OCI-LY3 (cell line): ENCODE results near the gene DNASE1L1.

Experiments
- H2AFZ ChIP-seq: fragments of 200-600, 300-600 bp; shearing (Covaris generic); 2 replicates; pipeline ENCODE4 v1.6.0; 2014; ENCODE audit warnings: antibody characterized with exemption, low read depth, low read length
- H3K27ac ChIP-seq: fragments of 200-600, 300-600 bp; sonication (generic); 2 replicates; pipeline ENCODE4 v1.5.1; 2014; ENCODE audit warnings: mild to moderate bottlenecking, low read length, moderate library complexity, mixed read lengths
- H3K27me3 ChIP-seq: fragments of 200-600, 300-600 bp; sonication (generic); 2 replicates; pipeline ENCODE4 v1.6.1; 2014; ENCODE audit warnings: low read depth, low read length, mixed read lengths
- H3K36me3 ChIP-seq: fragments of 200-600, 300-600 bp; sonication (generic); replicated peaks from 2 replicates; pipeline ENCODE3; 2014; ENCODE audit warnings: low read depth, low read length, mixed read lengths
- H3K4me1 ChIP-seq: fragments of 300-600, 200-600 bp; sonication (generic); 2 replicates; pipeline ENCODE4 v1.6.1; 2014; ENCODE audit warnings: low read length, mixed read lengths
- H3K4me2 ChIP-seq: fragments of 200-600, 300-600 bp; sonication (generic); 2 replicates; pipeline ENCODE4 v1.6.1; 2014; ENCODE audit warnings: low read length, mixed read lengths
- H3K4me3 ChIP-seq: fragments of 300-600, 200-600 bp; sonication (generic); 2 replicates; pipeline ENCODE4 v1.5.1; 2014; ENCODE audit warnings: antibody characterized with exemption, mild to moderate bottlenecking, low read length, moderate library complexity
- H3K79me2 ChIP-seq: fragments of 300-600, 200-600 bp; shearing (Covaris generic); 2 replicates; pipeline ENCODE4 v1.6.1; 2014; ENCODE audit warnings: mild to moderate bottlenecking, low read length, mixed read lengths
- H3K9ac ChIP-seq: fragments of 300-600, 200-600 bp; shearing (Covaris generic); 2 replicates; pipeline ENCODE4 v1.6.0; 2014; ENCODE audit warnings: mild to moderate bottlenecking, low read length, moderate library complexity
- H3K9me3 ChIP-seq: fragments of 200-600, 300-600 bp; shearing (Covaris generic); 2 replicates; pipeline ENCODE4 v1.6.1; 2014; ENCODE audit warnings: low read length, mixed read lengths; ENCODE audit not compliant: insufficient read depth
- H4K20me1 ChIP-seq: fragments of 200-600, 300-600 bp; sonication (generic); 2 replicates; pipeline ENCODE4 v1.6.1; 2016; ENCODE audit warnings: low read length, mixed read lengths; ENCODE audit not compliant: insufficient read depth
- EZH2phosphoT487 ChIP-seq: fragments of 200-600 bp; shearing (Covaris generic); IDR thresholded peaks from 2 replicates; pipeline ENCODE4 v1.6.1; 2018; ENCODE audit warnings: antibody characterized with exemption, mixed run types, low read depth
- TF ChIP-seq, protein P1 (sequence below): fragments of 200-600, 300-600 bp; sonication (generic); IDR thresholded peaks from 2 replicates; pipeline ENCODE4 v1.5.1; 2014; ENCODE audit warnings: antibody characterized with exemption, low read length, low read depth

Gene DNASE1L1

DNA sequence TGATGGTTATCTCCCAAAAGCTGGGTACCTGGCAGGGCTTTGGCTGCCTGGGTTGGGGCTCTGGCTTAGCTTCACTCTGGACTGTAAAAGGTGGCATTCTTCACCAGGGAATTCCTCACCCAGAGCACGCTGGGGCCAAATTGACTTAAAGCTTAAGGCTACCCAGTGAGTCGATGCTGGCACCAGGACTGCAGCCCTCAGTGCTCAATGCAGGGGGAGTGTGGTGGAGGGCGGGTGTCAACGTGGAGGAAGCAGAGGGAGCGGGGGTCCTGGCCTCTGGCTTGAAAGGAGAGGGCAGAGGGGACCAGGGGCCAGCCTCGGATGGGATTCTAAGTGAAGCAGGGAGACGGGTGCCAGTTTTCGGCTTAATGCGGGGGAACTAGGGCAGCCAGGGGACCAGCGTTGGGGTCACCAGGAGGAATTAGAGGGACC lies 34.4 kb upstream of the DNASE1L1 start:
- H3K4me2 ChIP-seq, result peak overlapping the region; percentile 89
- H3K4me3 ChIP-seq, result peak overlapping the region; percentile 87
- peaks cover 19% of the 10 kb centered on the region for H3K79me2 ChIP-seq
- no peaks in the 10 kb centered on the region for H3K27me3 ChIP-seq
- TF ChIP-seq EZH2phosphoT487, result no peak
- TF ChIP-seq, protein P1, sequence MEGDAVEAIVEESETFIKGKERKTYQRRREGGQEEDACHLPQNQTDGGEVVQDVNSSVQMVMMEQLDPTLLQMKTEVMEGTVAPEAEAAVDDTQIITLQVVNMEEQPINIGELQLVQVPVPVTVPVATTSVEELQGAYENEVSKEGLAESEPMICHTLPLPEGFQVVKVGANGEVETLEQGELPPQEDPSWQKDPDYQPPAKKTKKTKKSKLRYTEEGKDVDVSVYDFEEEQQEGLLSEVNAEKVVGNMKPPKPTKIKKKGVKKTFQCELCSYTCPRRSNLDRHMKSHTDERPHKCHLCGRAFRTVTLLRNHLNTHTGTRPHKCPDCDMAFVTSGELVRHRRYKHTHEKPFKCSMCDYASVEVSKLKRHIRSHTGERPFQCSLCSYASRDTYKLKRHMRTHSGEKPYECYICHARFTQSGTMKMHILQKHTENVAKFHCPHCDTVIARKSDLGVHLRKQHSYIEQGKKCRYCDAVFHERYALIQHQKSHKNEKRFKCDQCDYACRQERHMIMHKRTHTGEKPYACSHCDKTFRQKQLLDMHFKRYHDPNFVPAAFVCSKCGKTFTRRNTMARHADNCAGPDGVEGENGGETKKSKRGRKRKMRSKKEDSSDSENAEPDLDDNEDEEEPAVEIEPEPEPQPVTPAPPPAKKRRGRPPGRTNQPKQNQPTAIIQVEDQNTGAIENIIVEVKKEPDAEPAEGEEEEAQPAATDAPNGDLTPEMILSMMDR, result no peak
- peaks cover 9% of the 10 kb centered on the region; the same call in 1 of the 2 replicates for H3K4me1 ChIP-seq
- peaks cover 5% of the 10 kb centered on the region for H3K36me3 ChIP-seq
- no peaks in the 10 kb centered on the region for H3K9me3 ChIP-seq
- no peak overlapping the region for H2AFZ ChIP-seq
- H3K27ac ChIP-seq, result peak overlapping the region; percentile 19; the same call in 1 of the 2 replicates
- peak overlapping the region; percentile 64 for H3K9ac ChIP-seq
- H4K20me1 ChIP-seq, result no peaks in the 10 kb centered on the region

DNA sequence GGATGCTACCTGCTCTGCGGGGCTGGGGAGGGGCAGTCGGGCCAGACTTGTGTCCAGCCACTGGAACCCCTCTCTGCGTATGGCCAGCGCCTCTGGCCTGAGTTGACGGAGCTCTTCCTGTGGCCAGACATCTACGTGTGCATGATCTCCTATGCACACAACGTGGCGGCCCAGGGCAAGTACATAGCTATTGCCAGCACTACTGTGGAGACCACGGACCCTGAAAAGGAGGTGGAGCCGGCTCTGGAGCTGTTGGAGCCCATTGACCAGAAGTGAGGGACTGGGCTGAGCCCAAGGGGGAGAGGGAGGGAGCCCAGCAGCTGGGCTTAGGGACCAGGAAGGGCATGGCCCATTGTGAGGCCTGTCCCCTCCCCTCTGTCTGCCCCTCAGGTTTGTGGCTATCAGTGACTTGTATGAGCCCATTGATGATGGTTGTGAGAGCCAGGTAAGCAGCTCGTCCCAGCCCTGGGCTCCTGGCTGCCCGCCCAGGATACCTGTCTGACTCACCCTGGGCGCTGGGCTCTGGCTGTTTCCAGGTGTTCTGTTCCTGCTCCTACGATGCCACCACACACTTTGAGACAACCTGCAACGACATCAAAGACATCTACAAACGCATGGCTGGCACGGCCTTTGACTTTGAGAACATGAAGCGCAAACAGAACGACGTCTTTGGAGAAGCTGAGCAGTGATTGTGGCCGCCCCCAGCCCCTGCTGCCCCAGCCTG lies 33.1 kb upstream of the DNASE1L1 start:
- TF ChIP-seq EZH2phosphoT487, result no peak
- TF ChIP-seq, protein P1, result no peak
- no peak overlapping the region for H2AFZ ChIP-seq
- H4K20me1 ChIP-seq, result no peaks in the 10 kb centered on the region
- H3K79me2 ChIP-seq, result peaks cover 32% of the 10 kb centered on the region
- no peak overlapping the region for H3K4me3 ChIP-seq
- H3K9ac ChIP-seq, result no peak overlapping the region
- H3K27ac ChIP-seq, result no peak overlapping the region
- H3K4me1 ChIP-seq, result peaks cover 15% of the 10 kb centered on the region
- H3K27me3 ChIP-seq, result no peaks in the 10 kb centered on the region
- peaks cover 5% of the 10 kb centered on the region for H3K36me3 ChIP-seq
- no peak overlapping the region for H3K4me2 ChIP-seq
- H3K9me3 ChIP-seq, result no peaks in the 10 kb centered on the region

DNA sequence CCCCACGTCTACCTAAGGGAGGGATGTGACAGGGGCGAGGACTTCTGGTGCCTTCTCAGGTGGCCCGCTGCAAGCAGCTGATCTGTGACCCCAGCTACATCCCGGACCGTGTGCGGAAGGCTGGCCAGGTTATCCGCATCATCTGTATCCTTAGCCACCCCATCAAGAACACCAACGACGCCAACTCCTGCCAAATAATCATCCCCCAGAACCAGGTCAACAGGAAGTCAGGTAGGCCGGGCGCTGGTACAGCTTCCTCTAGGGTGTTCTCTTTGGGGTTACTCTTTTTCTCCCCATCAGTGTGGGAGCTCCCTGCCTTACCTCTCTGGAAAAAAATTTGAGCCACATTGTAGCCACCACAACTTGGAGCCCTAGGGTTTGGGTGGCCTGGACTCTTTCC lies 32.5 kb upstream of the DNASE1L1 start:
- Histone ChIP-seq H3K27ac (no peak overlapping the region), H3K9ac (no peak overlapping the region), H4K20me1 (no peaks in the 10 kb centered on the region), H3K36me3 (peaks cover 5% of the 10 kb centered on the region), H3K4me1 (peaks cover 15% of the 10 kb centered on the region), H2AFZ (no peak overlapping the region), H3K9me3 (no peaks in the 10 kb centered on the region), H3K4me2 (no peak overlapping the region), H3K79me2 (peaks cover 33% of the 10 kb centered on the region), H3K4me3 (no peak overlapping the region), H3K27me3 (no peaks in the 10 kb centered on the region)
- TF ChIP-seq, protein P1, result no peak
- no peak for TF ChIP-seq EZH2phosphoT487

DNA sequence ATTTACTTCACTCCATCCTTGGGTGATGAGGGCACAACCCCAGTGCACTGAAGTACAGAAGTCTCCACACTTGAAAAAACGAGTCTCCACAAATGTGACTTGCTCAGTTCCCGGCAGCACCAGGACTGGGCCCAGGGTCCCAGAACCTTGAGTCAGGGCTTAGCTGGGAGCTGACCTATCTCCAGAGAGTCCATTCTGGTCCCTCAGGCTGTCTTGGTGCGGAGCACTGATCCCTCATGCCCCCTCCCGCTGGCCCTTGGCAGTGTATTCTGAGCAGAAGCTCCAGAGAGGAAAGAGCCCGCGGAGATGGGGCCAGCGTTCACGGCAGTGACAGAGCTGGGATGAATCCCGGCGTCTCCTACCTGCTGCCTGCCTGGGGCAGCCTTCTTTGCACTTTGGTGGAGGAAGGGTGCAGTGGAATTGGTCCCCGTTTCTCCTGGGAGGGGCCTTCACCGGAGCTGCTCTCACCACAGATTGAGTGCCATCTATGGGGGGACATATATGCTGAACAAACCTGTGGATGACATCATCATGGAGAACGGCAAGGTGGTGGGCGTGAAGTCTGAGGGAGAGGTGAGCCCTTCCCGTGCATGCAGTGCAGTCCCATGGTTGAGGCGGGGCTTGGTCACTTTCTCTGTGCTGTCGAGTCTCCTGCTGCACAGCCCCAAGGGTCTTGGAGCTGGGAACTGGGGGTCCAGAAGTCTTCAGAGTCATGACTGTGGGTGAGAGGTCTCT lies 31.7 kb upstream of the DNASE1L1 start:
- TF ChIP-seq, protein P1, result no peak
- no peak for TF ChIP-seq EZH2phosphoT487
- Histone ChIP-seq H3K79me2 (peaks cover 33% of the 10 kb centered on the region), H3K27ac (no peak overlapping the region), H3K4me2 (no peak overlapping the region), H3K9ac (no peak overlapping the region), H3K4me3 (no peak overlapping the region), H3K9me3 (no peaks in the 10 kb centered on the region), H4K20me1 (no peaks in the 10 kb centered on the region), H3K36me3 (peaks cover 10% of the 10 kb centered on the region), H3K4me1 (peaks cover 19% of the 10 kb centered on the region), H2AFZ (no peak overlapping the region), H3K27me3 (no peaks in the 10 kb centered on the region)
